Measurements from ENCODE around the gene RARB.

RARB gene

GRCh38 chr3:25581335-25581734, 153.3 kb downstream of the RARB start:
- H3K4me1 ChIP-seq (ENCODE audit: control insufficient read depth, insufficient read depth, low read length): peaks cover 9% of the 10 kb centered on the region; the same call in 1 of the 2 replicates
- H3K27ac ChIP-seq (ENCODE audit: low read depth, low read length): no peak overlapping the region
- no peak overlapping the region for H3K4me3 ChIP-seq (ENCODE audit: low read depth, low read length)
- H3K27me3 ChIP-seq (ENCODE audit: control insufficient read depth, insufficient read depth, low read length): no peaks in the 10 kb centered on the region
- no peak overlapping the region for H3K9ac ChIP-seq (ENCODE audit: low read length)
- H3K9me3 ChIP-seq (ENCODE audit: control insufficient read depth, insufficient read depth, low read depth, low read length): no peaks in the 10 kb centered on the region; the same call in 1 of the 2 replicates
- H3K36me3 ChIP-seq (ENCODE audit: control insufficient read depth, insufficient read depth, low read length): no peaks in the 10 kb centered on the region

GRCh38 chr3:25581823-25582222, 153.8 kb downstream of the RARB start:
- H3K4me3 ChIP-seq (ENCODE audit: low read depth, low read length): no peak overlapping the region
- H3K27ac ChIP-seq (ENCODE audit: low read depth, low read length): peak overlapping the region; percentile 0; the same call in 1 of the 2 replicates
- no peaks in the 10 kb centered on the region for H3K36me3 ChIP-seq (ENCODE audit: control insufficient read depth, insufficient read depth, low read length)
- H3K9ac ChIP-seq (ENCODE audit: low read length): no peak overlapping the region
- peaks cover 9% of the 10 kb centered on the region; the same call in 1 of the 2 replicates for H3K4me1 ChIP-seq (ENCODE audit: control insufficient read depth, insufficient read depth, low read length)
- no peaks in the 10 kb centered on the region; the same call in 1 of the 2 replicates for H3K9me3 ChIP-seq (ENCODE audit: control insufficient read depth, insufficient read depth, low read depth, low read length)
- H3K27me3 ChIP-seq (ENCODE audit: control insufficient read depth, insufficient read depth, low read length): no peaks in the 10 kb centered on the region

GRCh38 chr3:25582242-25582641, 154.2 kb downstream of the RARB start:
- H3K27ac ChIP-seq (ENCODE audit: low read depth, low read length): peak overlapping the region; percentile 0; the same call in 1 of the 2 replicates
- no peak overlapping the region for H3K9ac ChIP-seq (ENCODE audit: low read length)
- H3K36me3 ChIP-seq (ENCODE audit: control insufficient read depth, insufficient read depth, low read length): no peaks in the 10 kb centered on the region
- no peaks in the 10 kb centered on the region; the same call in 1 of the 2 replicates for H3K9me3 ChIP-seq (ENCODE audit: control insufficient read depth, insufficient read depth, low read depth, low read length)
- peaks cover 9% of the 10 kb centered on the region; the same call in 1 of the 2 replicates for H3K4me1 ChIP-seq (ENCODE audit: control insufficient read depth, insufficient read depth, low read length)
- H3K4me3 ChIP-seq (ENCODE audit: low read depth, low read length): no peak overlapping the region
- no peaks in the 10 kb centered on the region for H3K27me3 ChIP-seq (ENCODE audit: control insufficient read depth, insufficient read depth, low read length)

DNA sequence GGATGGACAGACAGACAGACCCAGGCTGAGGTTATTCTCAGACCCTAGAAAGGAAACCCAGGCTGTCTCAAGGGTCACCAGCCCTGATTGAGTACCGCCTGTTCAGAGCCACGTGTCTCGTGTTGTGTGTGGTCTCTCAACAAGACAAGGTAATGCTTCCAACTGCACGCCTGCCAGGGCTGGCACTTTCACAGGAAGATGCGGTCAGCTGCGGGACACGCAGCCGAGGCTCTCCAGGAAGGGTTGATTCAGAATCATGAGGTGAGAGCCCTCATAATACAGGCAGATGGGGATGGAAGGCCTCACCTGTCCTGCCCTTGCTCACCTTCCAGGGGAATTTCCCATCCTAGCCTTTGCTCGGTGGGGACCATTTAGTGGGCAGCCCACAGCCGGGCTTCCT, 155.3 kb downstream of the RARB start:
- no peaks in the 10 kb centered on the region for H3K36me3 ChIP-seq (ENCODE audit: control insufficient read depth, insufficient read depth, low read length)
- H3K9ac ChIP-seq (ENCODE audit: low read length): no peak overlapping the region
- peaks cover 9% of the 10 kb centered on the region; the same call in 1 of the 2 replicates for H3K4me1 ChIP-seq (ENCODE audit: control insufficient read depth, insufficient read depth, low read length)
- no peak overlapping the region for H3K27ac ChIP-seq (ENCODE audit: low read depth, low read length)
- no peaks in the 10 kb centered on the region for H3K27me3 ChIP-seq (ENCODE audit: control insufficient read depth, insufficient read depth, low read length)
- H3K9me3 ChIP-seq (ENCODE audit: control insufficient read depth, insufficient read depth, low read depth, low read length): no peaks in the 10 kb centered on the region; the same call in 1 of the 2 replicates
- H3K4me3 ChIP-seq (ENCODE audit: low read depth, low read length): no peak overlapping the region

DNA sequence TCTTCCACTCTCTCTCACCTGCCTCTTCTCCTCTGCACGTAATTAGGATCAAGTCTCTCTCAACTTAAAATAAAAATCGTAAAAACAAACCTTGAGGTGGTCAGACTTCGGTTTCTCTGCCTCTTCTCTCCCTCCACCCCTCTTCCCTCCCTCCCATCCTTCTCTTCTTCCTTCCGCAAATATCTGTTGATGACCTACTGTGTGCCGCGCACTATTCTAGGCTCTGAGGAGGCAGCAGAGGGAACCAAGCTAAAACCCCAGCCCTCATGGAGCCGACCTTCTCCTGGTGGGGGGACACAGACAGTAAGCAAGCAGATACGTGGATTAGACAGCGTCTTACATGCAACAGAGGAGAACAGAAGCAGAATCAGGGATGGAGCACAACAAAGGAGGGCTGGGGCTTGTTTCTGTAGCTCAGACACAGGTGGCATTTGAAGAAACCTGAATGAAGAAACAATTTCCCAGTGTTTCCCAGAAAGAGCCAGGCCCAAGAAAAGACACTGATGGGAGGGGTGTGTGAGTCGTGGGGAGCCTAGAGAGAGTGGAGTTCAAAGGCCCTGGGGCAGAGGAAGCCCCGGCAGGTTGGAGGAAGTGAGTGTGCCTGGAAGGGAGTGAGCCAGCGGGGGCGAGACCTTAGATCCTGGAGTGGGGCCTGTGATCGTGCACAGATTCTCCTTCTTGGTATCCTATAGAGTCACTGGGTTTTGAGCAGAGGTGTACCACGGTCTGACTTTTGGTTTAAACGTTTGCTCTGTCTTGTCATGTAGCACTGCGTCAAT, 156.1 kb downstream of the RARB start:
- no peak overlapping the region for H3K9ac ChIP-seq (ENCODE audit: low read length)
- no peaks in the 10 kb centered on the region; the same call in 1 of the 2 replicates for H3K9me3 ChIP-seq (ENCODE audit: control insufficient read depth, insufficient read depth, low read depth, low read length)
- H3K4me3 ChIP-seq (ENCODE audit: low read depth, low read length): no peak overlapping the region
- H3K27me3 ChIP-seq (ENCODE audit: control insufficient read depth, insufficient read depth, low read length): no peaks in the 10 kb centered on the region
- H3K36me3 ChIP-seq (ENCODE audit: control insufficient read depth, insufficient read depth, low read length): no peaks in the 10 kb centered on the region
- peaks cover 9% of the 10 kb centered on the region; the same call in 1 of the 2 replicates for H3K4me1 ChIP-seq (ENCODE audit: control insufficient read depth, insufficient read depth, low read length)
- no peak overlapping the region for H3K27ac ChIP-seq (ENCODE audit: low read depth, low read length)

- H3K4me3 ChIP-seq (ENCODE audit: low read depth, low read length): no peak overlapping the region
- no peaks in the 10 kb centered on the region; the same call in 1 of the 2 replicates for H3K9me3 ChIP-seq (ENCODE audit: control insufficient read depth, insufficient read depth, low read depth, low read length)
- H3K36me3 ChIP-seq (ENCODE audit: control insufficient read depth, insufficient read depth, low read length): no peaks in the 10 kb centered on the region
- H3K27me3 ChIP-seq (ENCODE audit: control insufficient read depth, insufficient read depth, low read length): no peaks in the 10 kb centered on the region
- H3K27ac ChIP-seq (ENCODE audit: low read depth, low read length): no peak overlapping the region
- peaks cover 9% of the 10 kb centered on the region; the same call in 1 of the 2 replicates for H3K4me1 ChIP-seq (ENCODE audit: control insufficient read depth, insufficient read depth, low read length)
- H3K9ac ChIP-seq (ENCODE audit: low read length): no peak overlapping the region
These were observed 157.5 kb downstream of the RARB start for GRCh38 chr3:25585361-25586166.

- Histone ChIP-seq H3K9me3 (ENCODE audit: control insufficient read depth, insufficient read depth, low read depth, low read length) (no peaks in the 10 kb centered on the region; the same call in 1 of the 2 replicates), H3K36me3 (ENCODE audit: control insufficient read depth, insufficient read depth, low read length) (no peaks in the 10 kb centered on the region), H3K9ac (ENCODE audit: low read length) (no peak overlapping the region)
These were observed 158.1 kb downstream of the RARB start for GRCh38 chr3:25586167-25586505.

GRCh38 chr3:25586553-25586952, 158.5 kb downstream of the RARB start:
- H3K27me3 ChIP-seq (ENCODE audit: control insufficient read depth, insufficient read depth, low read length): no peaks in the 10 kb centered on the region
- H3K4me1 ChIP-seq (ENCODE audit: control insufficient read depth, insufficient read depth, low read length): peaks cover 9% of the 10 kb centered on the region; the same call in 1 of the 2 replicates
- no peaks in the 10 kb centered on the region for H3K36me3 ChIP-seq (ENCODE audit: control insufficient read depth, insufficient read depth, low read length)
- H3K9me3 ChIP-seq (ENCODE audit: control insufficient read depth, insufficient read depth, low read depth, low read length): no peaks in the 10 kb centered on the region; the same call in 1 of the 2 replicates
- H3K9ac ChIP-seq (ENCODE audit: low read length): no peak overlapping the region
- H3K4me3 ChIP-seq (ENCODE audit: low read depth, low read length): no peak overlapping the region
- H3K27ac ChIP-seq (ENCODE audit: low read depth, low read length): no peak overlapping the region

More at GRCh38 chr3:25586167-25586505, 158.1 kb downstream of the RARB start:
- H3K27me3 ChIP-seq (ENCODE audit: control insufficient read depth, insufficient read depth, low read length): no peaks in the 10 kb centered on the region
- no peak overlapping the region for H3K4me3 ChIP-seq (ENCODE audit: low read depth, low read length)
- peaks cover 9% of the 10 kb centered on the region; the same call in 1 of the 2 replicates for H3K4me1 ChIP-seq (ENCODE audit: control insufficient read depth, insufficient read depth, low read length)
- H3K27ac ChIP-seq (ENCODE audit: low read depth, low read length): no peak overlapping the region

DNA sequence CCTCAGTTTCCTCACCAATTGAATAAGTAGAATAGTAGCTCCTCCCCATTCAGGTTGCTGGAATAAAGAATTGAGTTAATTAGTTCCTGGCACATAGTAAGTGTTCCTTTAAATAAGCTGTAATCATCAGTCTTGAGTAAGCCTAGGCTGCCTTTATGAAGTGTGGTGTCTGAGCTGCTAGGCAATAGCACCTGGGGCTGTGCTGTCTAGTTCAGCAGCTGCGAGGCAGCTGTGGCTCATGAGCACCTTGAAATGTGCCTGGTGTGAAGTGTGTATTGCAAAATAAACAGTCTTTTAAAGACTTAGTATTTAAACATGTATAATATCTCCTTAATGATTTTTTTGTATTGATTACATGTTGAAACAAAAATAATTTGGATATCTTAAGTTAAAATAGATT, 159.0 kb downstream of the RARB start:
- Histone ChIP-seq H3K4me3 (ENCODE audit: low read depth, low read length) (no peak overlapping the region), H3K4me1 (ENCODE audit: control insufficient read depth, insufficient read depth, low read length) (peaks cover 5% of the 10 kb centered on the region; the same call in 1 of the 2 replicates), H3K27ac (ENCODE audit: low read depth, low read length) (no peak overlapping the region)

GRCh38 chr3:25587526-25587925, 159.5 kb downstream of the RARB start:
- H3K4me1 ChIP-seq (ENCODE audit: control insufficient read depth, insufficient read depth, low read length): peaks cover 4% of the 10 kb centered on the region; the same call in 1 of the 2 replicates
- no peak overlapping the region for H3K27ac ChIP-seq (ENCODE audit: low read depth, low read length)
- H3K9ac ChIP-seq (ENCODE audit: low read length): no peak overlapping the region

More for the DNA sequence above, 159.0 kb downstream of the RARB start:
- Histone ChIP-seq H3K9ac (ENCODE audit: low read length) (no peak overlapping the region), H3K27me3 (ENCODE audit: control insufficient read depth, insufficient read depth, low read length) (no peaks in the 10 kb centered on the region), H3K36me3 (ENCODE audit: control insufficient read depth, insufficient read depth, low read length) (no peaks in the 10 kb centered on the region), H3K9me3 (ENCODE audit: control insufficient read depth, insufficient read depth, low read depth, low read length) (no peaks in the 10 kb centered on the region; the same call in 1 of the 2 replicates)

More at GRCh38 chr3:25587526-25587925, 159.5 kb downstream of the RARB start:
- H3K27me3 ChIP-seq (ENCODE audit: control insufficient read depth, insufficient read depth, low read length): no peaks in the 10 kb centered on the region
- H3K4me3 ChIP-seq (ENCODE audit: low read depth, low read length): no peak overlapping the region
- no peaks in the 10 kb centered on the region for H3K9me3 ChIP-seq (ENCODE audit: control insufficient read depth, insufficient read depth, low read depth, low read length)
- H3K36me3 ChIP-seq (ENCODE audit: control insufficient read depth, insufficient read depth, low read length): no peaks in the 10 kb centered on the region
